HG03378 (cell line): Measurements from ENCODE around the gene RMND5B.
"Not testable (repeated sequence)": the region's sequence is repeated elsewhere in the genome, so short reads cannot be mapped to it uniquely, and the experiment has no call there.

Experiments used
- ATAC-seq: cut with Tn5 transposase; IDR thresholded peaks from one replicate; pipeline ENCODE4 v1.9.1; 2021; ENCODE audit warnings: mild to moderate bottlenecking, moderate library complexity; ENCODE audit not compliant: unreplicated experiment

Gene RMND5B

GRCh38 chr5:178165581-178165980, 34.8 kb downstream of the RMND5B start:
- ATAC-seq: no peak

- no peak for ATAC-seq
Measured at GRCh38 chr5:178170455-178170854, 39.6 kb downstream of the RMND5B start.

- no peak for ATAC-seq
Measured at GRCh38 chr5:178174456-178174855, 43.6 kb downstream of the RMND5B start.

GRCh38 chr5:178176791-178177190, 46.0 kb downstream of the RMND5B start:
- no peak for ATAC-seq

- ATAC-seq: no peak
Measured at GRCh38 chr5:178177569-178177968, 46.8 kb downstream of the RMND5B start.

GRCh38 chr5:178180141-178180863, 49.5 kb downstream of the RMND5B start:
- ATAC-seq: no peak

GRCh38 chr5:178182158-178182876, 51.5 kb downstream of the RMND5B start:
- no peak for ATAC-seq

- no peak for ATAC-seq
Measured at GRCh38 chr5:178186427-178186826, 55.6 kb downstream of the RMND5B start.

- ATAC-seq: no peak
Measured at GRCh38 chr5:178187014-178187413, 56.2 kb downstream of the RMND5B start, which contains the start of gene GMCL2. Gene GMCL2, minus strand, starts transcription at chr5:178187371. Its CDS starts 72 bp downstream, at chr5:178187299.

- ATAC-seq: no peak
Measured at GRCh38 chr5:178189433-178189832, 58.6 kb downstream of the RMND5B start.

- no peak for ATAC-seq
Measured at GRCh38 chr5:178191661-178192060, 60.8 kb downstream of the RMND5B start.

- ATAC-seq: no peak
Measured at GRCh38 chr5:178192244-178192643, 61.4 kb downstream of the RMND5B start.

- no peak for ATAC-seq
Measured at GRCh38 chr5:178192787-178193186, 62.0 kb downstream of the RMND5B start.

- no peak for ATAC-seq
Measured at GRCh38 chr5:178193251-178193809, 62.5 kb downstream of the RMND5B start.

- no peak for ATAC-seq
Measured at GRCh38 chr5:178194026-178194425, 63.2 kb downstream of the RMND5B start.

GRCh38 chr5:178196281-178196812, 65.5 kb downstream of the RMND5B start:
- ATAC-seq: no peak

GRCh38 chr5:178196986-178197385, 66.2 kb downstream of the RMND5B start:
- ATAC-seq: no peak

GRCh38 chr5:178198151-178198550, 67.3 kb downstream of the RMND5B start:
- ATAC-seq: not testable (repeated sequence)

GRCh38 chr5:178198706-178199105, 67.9 kb downstream of the RMND5B start:
- no peak for ATAC-seq

GRCh38 chr5:178199581-178200434, 69.0 kb downstream of the RMND5B start:
- no peak for ATAC-seq
